NB4 (cell line): Measurements from ENCODE around the gene FTMT.
A peak's percentile ranks its signal among the peaks of the same experiment; 100 is the strongest.

Experiments used
- DNase-seq: peaks from one replicate; pipeline ENCODE4 v3.0.0; 2010; ENCODE audit warnings: low read depth
- H3K4me3 ChIP-seq: one replicate; pipeline ENCODE4 v1.5.1; 2011; ENCODE audit warnings: mild to moderate bottlenecking, low read depth, low read length, moderate library complexity
- MYC ChIP-seq: IDR thresholded peaks from 2 replicates; pipeline ENCODE4 v1.6.1; 2011; ENCODE audit warnings: low read depth, low read length
- POLR2A ChIP-seq: IDR thresholded peaks from 2 replicates; pipeline ENCODE4 v1.6.1; 2011; ENCODE audit warnings: mild to moderate bottlenecking; ENCODE audit not compliant: insufficient read length; ENCODE audit errors: extremely low read depth
- TF ChIP-seq, protein P1 (sequence below): IDR thresholded peaks from 2 replicates; pipeline ENCODE4 v1.6.1; 2011; ENCODE audit warnings: low read depth, low read length
- TF ChIP-seq, protein P2 (sequence below): IDR thresholded peaks from one replicate; pipeline ENCODE4 v1.5.1; 2012; ENCODE audit warnings: low read depth, low read length

FTMT gene

GRCh38 chr5:121867403-121867802 lies 15.7 kb downstream of the FTMT start:
- no peak for DNase-seq
- TF ChIP-seq MYC, result no peak
- no peak for TF ChIP-seq POLR2A
- TF ChIP-seq, protein P1, sequence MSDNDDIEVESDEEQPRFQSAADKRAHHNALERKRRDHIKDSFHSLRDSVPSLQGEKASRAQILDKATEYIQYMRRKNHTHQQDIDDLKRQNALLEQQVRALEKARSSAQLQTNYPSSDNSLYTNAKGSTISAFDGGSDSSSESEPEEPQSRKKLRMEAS, result no peak
- TF ChIP-seq, protein P2, sequence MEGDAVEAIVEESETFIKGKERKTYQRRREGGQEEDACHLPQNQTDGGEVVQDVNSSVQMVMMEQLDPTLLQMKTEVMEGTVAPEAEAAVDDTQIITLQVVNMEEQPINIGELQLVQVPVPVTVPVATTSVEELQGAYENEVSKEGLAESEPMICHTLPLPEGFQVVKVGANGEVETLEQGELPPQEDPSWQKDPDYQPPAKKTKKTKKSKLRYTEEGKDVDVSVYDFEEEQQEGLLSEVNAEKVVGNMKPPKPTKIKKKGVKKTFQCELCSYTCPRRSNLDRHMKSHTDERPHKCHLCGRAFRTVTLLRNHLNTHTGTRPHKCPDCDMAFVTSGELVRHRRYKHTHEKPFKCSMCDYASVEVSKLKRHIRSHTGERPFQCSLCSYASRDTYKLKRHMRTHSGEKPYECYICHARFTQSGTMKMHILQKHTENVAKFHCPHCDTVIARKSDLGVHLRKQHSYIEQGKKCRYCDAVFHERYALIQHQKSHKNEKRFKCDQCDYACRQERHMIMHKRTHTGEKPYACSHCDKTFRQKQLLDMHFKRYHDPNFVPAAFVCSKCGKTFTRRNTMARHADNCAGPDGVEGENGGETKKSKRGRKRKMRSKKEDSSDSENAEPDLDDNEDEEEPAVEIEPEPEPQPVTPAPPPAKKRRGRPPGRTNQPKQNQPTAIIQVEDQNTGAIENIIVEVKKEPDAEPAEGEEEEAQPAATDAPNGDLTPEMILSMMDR, result no peak
- H3K4me3 ChIP-seq, result no peak overlapping the region

DNA sequence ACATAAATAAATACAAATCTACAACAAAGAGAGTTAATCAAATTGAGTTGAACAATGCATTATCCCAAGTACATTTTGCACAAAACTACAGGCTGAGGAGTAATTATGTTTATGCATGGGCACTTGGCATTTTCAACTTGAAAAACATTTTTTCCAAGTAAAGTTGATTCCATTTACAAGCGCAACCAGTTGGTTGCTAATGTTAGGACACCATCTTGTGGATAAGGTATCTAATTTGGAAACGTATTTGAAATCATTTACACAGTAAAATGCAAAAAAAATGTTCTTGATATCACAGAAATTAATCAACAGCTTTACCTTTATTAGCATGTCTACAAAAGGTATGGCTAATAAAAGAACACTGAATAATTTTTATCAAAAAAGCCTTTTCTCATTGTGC lies 18.8 kb downstream of the FTMT start:
- DNase-seq, result peak; percentile 4
- no peak for TF ChIP-seq POLR2A
- TF ChIP-seq, protein P2, result no peak
- no peak for TF ChIP-seq MYC
- TF ChIP-seq, protein P1, result no peak
- no peak overlapping the region for H3K4me3 ChIP-seq

DNA sequence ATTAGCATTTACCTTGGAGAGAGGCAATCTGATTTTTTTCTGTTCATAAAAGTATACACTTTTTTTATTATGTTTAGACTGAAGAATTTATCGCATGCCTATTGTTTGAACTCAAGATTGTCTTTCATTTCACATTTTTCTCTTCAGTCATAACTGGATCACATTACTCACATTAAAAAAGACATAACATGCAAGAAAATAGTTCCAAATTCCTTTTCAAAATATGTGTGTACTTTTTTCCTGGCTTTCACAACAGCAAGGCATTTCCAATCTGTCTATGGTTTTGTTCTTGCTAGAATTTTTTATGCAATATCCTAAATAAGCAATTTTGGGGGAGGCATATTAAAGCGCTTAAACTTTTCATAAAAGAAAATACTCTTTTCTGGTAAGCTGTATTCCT lies 21.2 kb downstream of the FTMT start:
- H3K4me3 ChIP-seq, result no peak overlapping the region
- TF ChIP-seq MYC (no peak), POLR2A (no peak)
- TF ChIP-seq, protein P1, result no peak
- TF ChIP-seq, protein P2, result no peak
- DNase-seq, result no peak

DNA sequence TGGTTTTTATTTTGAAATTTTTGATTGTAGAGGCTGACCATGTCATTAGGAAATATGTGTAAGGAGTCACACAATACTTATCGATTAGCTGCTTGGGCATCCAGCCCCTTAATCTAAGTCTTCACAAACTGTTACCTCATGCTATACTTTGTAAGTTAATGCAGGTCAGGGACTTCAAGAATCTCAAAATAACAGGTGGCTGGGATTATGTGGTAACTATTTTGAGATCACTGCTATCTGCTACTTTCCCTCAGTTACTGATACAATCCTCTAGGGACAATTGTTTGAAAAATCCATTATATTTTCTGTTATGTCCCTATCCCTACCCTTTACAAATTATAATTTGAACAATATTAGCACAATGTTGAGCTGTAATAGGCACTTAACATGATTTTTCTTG lies 21.7 kb downstream of the FTMT start:
- TF ChIP-seq, protein P1, result no peak
- TF ChIP-seq POLR2A (no peak), MYC (no peak)
- TF ChIP-seq, protein P2, result no peak
- H3K4me3 ChIP-seq, result no peak overlapping the region
- no peak for DNase-seq

GRCh38 chr5:121885630-121886029 lies 33.9 kb downstream of the FTMT start:
- DNase-seq, result no peak
- no peak overlapping the region for H3K4me3 ChIP-seq
- TF ChIP-seq MYC (no peak), POLR2A (no peak)
- TF ChIP-seq, protein P2, result no peak
- TF ChIP-seq, protein P1, result no peak

GRCh38 chr5:121887727-121888126 lies 36.0 kb downstream of the FTMT start:
- TF ChIP-seq, protein P1, result no peak
- TF ChIP-seq MYC (no peak), POLR2A (no peak)
- TF ChIP-seq, protein P2, result no peak
- H3K4me3 ChIP-seq, result no peak overlapping the region
- no peak for DNase-seq
